BE2C (cell line): ENCODE data around the gene LTBP2. TPM values are rescaled to one million over a fixed set of nuclear protein-coding genes. Genes with fewer than 3 reads are reported as not detected.
A peak's percentile ranks its signal among the peaks of the same experiment; 100 is the strongest.

Source experiments
- DNase-seq: peaks from one replicate; pipeline ENCODE4 v3.0.0-alpha.2; 2020
- H3K27me3 ChIP-seq: fragments of 250-450 bp; sonication (Bioruptor Pico); 2 replicates; pipeline ENCODE4 v1.5.1; 2020; ENCODE audit warnings: mild to moderate bottlenecking
- H3K36me3 ChIP-seq: fragments of 250-450 bp; sonication (Bioruptor Pico); 2 replicates; pipeline ENCODE4 v1.5.1; 2020; ENCODE audit warnings: mild to moderate bottlenecking
- H3K4me1 ChIP-seq: fragments of 250-450 bp; sonication (Bioruptor Pico); 2 replicates; pipeline ENCODE4 v1.5.1; 2020
- H3K4me3 ChIP-seq: 2 replicates; pipeline ENCODE4 v1.5.1; 2011; ENCODE audit warnings: low read depth, low read length
- H3K9me3 ChIP-seq: fragments of 250-450 bp; sonication (Bioruptor Pico); 2 replicates; pipeline ENCODE4 v1.5.1; 2020
- polyA plus RNA-seq: library from polyadenylated mRNA; unstranded; fragments of >200 nt; gene quantifications from one replicate; pipeline ENCODE4 v1.2.1, GENCODE V29; 2012; ENCODE audit warnings: low read depth, missing spikeins; ENCODE audit not compliant: insufficient read length, insufficient read depth
- TF ChIP-seq, protein P1 (sequence below): IDR thresholded peaks from 2 replicates; pipeline ENCODE4 v1.5.1; 2012; ENCODE audit warnings: mild to moderate bottlenecking, low read depth, low read length

The LTBP2 gene
- 1.2 TPM for polyA plus RNA-seq

DNA sequence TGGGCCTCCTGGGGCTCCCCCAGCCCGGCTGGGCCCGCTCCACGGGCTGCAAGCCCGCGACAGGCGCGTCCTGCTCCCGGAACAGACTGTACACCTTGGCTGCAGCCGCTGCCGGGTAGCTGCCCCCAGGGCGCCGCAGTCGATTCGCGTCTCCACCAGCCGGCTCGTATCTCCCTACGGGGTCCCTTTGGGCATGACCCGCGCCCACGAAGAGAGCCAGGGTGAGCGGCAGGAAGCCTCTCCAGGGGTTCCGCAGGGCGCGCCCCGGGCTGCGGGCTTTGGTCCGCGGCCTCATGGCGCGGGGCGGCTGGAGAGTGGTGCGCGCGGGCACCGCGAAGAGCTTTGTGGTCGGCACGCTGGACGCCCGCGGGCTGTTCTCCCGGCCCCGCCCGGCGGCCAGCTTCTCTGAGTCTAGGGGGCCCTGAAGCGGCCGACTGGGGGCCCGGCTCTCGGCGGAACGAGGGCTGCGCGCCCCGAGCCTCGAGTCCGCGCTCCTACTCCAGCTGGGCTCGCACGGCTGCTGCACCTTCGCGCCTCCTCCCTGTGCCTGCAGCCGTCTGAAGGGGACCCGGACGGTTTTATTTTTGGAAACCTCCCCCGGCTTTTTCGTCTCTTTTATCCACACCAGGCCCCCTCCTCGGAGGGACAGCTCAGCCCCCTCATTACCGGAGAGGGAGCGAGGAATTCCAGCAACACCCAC is at the start of gene LTBP2:
Gene LTBP2, minus strand, starts transcription at position 588 of the 700 bp plus-strand sequence. Its CDS starts 293 bp downstream, at position 295.
- Histone ChIP-seq H3K36me3 (no peaks in the 10 kb centered on the region), H3K4me1 (peaks cover 7% of the 10 kb centered on the region; the same call in 1 of the 2 replicates), H3K27me3 (peaks cover 27% of the 10 kb centered on the region), H3K9me3 (no peaks in the 10 kb centered on the region), H3K4me3 (peak within 1 kb of the TSS; percentile 58)
- TF ChIP-seq, protein P1, sequence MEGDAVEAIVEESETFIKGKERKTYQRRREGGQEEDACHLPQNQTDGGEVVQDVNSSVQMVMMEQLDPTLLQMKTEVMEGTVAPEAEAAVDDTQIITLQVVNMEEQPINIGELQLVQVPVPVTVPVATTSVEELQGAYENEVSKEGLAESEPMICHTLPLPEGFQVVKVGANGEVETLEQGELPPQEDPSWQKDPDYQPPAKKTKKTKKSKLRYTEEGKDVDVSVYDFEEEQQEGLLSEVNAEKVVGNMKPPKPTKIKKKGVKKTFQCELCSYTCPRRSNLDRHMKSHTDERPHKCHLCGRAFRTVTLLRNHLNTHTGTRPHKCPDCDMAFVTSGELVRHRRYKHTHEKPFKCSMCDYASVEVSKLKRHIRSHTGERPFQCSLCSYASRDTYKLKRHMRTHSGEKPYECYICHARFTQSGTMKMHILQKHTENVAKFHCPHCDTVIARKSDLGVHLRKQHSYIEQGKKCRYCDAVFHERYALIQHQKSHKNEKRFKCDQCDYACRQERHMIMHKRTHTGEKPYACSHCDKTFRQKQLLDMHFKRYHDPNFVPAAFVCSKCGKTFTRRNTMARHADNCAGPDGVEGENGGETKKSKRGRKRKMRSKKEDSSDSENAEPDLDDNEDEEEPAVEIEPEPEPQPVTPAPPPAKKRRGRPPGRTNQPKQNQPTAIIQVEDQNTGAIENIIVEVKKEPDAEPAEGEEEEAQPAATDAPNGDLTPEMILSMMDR: no peak
- DNase-seq: no peak

DNA sequence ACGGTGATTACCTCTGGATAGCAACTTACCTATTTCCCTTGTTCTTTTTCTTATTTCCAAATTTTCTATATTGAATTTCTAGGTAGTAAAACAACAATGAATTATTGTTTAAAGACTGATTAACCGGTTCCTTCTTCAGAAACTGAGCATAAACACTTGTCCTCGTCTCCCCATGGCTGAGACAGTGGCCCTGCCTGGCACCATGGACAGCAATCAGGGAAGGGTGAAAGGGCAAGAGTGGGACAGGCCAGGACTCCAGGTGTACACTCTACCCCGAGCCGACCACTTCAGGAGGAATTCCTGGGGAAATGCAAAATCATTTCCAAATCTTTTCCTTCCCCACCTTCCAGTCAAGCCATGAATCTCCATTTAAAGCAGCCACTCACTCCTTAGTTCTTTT is 48.8 kb upstream of the LTBP2 start:
- DNase-seq: no peak
- H3K36me3 ChIP-seq: peaks cover 24% of the 10 kb centered on the region
- TF ChIP-seq, protein P1: no peak
- no peak overlapping the region for H3K4me3 ChIP-seq
- no peaks in the 10 kb centered on the region for H3K4me1 ChIP-seq
- H3K27me3 ChIP-seq: no peaks in the 10 kb centered on the region
- H3K9me3 ChIP-seq: no peaks in the 10 kb centered on the region

DNA sequence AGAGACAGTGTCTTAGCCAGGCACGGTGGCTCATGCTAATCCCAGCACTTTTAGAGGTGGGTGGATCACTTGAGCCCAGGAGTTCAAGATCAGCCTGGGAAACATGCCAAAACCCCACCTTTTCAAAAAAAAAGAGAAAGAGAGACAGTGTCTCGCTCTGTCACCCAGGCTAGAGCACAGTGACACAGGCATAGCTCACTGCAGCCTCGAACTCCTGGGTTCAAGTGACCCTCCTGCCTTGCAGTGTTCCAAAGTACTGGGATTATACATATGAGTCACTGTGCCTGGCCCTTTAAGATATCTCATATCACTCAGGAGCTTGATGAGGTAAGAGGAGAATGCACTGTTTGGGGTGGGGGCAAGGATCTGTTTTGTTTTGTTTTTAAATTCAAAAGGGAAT is 48.1 kb upstream of the LTBP2 start:
- no peaks in the 10 kb centered on the region for H3K9me3 ChIP-seq
- no peak for DNase-seq
- H3K36me3 ChIP-seq: peaks cover 20% of the 10 kb centered on the region
- TF ChIP-seq, protein P1: no peak
- no peaks in the 10 kb centered on the region for H3K4me1 ChIP-seq
- no peak overlapping the region for H3K4me3 ChIP-seq
- no peaks in the 10 kb centered on the region for H3K27me3 ChIP-seq

DNA sequence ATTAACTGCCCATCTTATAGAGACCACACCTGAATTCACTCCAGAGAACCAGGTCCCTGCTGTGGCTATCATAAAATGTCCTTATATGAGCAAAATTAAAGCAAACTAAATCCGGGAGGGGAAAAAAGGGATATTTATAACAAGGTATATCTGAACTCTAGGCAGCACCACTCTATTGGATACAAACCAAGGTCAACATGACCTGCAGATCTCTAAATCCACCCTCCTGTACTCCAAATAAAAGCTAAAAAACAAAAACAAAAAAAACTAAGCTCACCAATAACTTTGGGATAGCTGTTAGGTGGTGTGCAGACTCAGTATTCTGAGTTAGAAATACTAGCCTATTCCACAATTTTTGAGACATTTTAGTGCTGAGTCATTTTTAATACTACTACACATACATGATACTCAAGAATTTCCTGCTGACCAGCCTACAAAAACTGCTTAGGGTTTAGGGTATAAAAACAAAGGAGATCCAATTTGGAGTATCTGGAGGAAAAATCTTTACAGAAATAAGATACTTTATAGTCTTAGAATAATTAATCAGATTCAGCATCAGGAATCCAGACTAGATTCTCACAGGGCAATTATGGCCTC is 46.6 kb upstream of the LTBP2 start:
- TF ChIP-seq, protein P1: no peak

DNA sequence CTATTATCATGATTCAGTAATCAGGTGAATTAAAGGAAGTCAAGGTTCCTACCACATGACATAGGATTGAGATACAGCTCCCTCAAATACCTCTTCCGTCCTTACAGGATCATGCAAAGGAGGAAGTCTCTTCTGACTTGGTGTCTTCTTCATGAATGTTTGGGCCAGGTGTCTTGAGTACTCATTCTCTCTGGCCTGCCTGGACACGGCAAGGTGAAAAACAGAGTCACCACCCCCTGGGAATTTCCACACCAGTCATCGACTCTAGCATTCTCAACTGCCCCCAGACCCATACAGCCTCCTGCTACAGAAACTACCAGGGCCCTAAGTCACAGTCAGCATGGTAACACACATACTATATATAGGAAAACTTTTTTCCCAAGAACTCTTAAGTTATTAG is 44.9 kb upstream of the LTBP2 start:
- no peaks in the 10 kb centered on the region for H3K9me3 ChIP-seq
- H3K4me3 ChIP-seq: no peak overlapping the region
- H3K36me3 ChIP-seq: peaks cover 3% of the 10 kb centered on the region
- H3K4me1 ChIP-seq: no peaks in the 10 kb centered on the region
- H3K27me3 ChIP-seq: no peaks in the 10 kb centered on the region
- TF ChIP-seq, protein P1: no peak
- DNase-seq: no peak

More for the DNA sequence above, 46.6 kb upstream of the LTBP2 start:
- H3K4me3 ChIP-seq: no peak overlapping the region
- no peaks in the 10 kb centered on the region for H3K9me3 ChIP-seq
- no peaks in the 10 kb centered on the region for H3K27me3 ChIP-seq
- H3K4me1 ChIP-seq: no peaks in the 10 kb centered on the region
- DNase-seq: no peak
- H3K36me3 ChIP-seq: peaks cover 15% of the 10 kb centered on the region

DNA sequence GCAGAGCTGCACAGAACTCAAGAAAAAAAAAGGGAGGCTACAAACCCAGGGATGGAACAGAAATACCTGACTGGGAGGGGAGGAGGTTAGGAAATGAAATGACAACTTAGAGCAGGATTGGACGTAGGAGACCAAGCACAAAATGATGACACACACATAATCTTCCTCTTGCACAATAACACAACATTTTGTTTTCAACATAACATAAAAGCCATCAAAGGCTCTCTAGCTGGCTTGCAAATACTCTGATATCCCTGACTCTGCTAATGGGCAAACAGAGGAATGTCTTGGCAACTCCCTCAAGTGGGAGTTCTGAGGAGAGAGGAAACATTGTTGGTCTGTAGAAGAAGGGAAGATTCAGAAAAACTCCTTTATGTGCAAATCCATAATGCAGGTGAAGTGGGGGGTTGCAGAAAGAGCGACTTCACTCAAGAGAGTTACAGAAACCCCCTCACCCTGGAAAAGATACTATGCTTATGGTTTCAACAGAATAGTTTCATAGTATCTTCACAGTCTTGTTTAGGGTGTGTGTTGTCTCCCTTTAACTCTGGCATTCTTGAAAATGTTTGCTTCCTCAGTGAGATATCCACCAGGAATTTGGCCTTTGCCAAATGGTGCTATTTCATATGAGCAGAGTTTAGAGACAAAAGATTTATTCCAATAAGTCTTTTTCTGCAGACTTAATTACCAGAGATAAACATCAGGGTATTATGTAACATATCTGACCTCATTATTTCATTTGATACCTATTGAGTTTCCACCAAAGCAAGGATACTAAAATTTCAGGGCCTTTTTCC is 43.8 kb upstream of the LTBP2 start:
- TF ChIP-seq, protein P1: no peak
- Histone ChIP-seq H3K36me3 (peaks cover 2% of the 10 kb centered on the region), H3K4me3 (no peak overlapping the region), H3K4me1 (no peaks in the 10 kb centered on the region), H3K27me3 (no peaks in the 10 kb centered on the region), H3K9me3 (no peaks in the 10 kb centered on the region)
- no peak for DNase-seq
